HG03439 (cell line): ENCODE results near the gene PKHD1.
"Not testable (repeated sequence)": the region's sequence is repeated elsewhere in the genome, so short reads cannot be mapped to it uniquely, and the experiment has no call there.

Experiments
- ATAC-seq: cut with Tn5 transposase; IDR thresholded peaks from one replicate; pipeline ENCODE4 v1.9.1; 2021; ENCODE audit warnings: mild to moderate bottlenecking, moderate library complexity; ENCODE audit not compliant: unreplicated experiment

Gene PKHD1

DNA sequence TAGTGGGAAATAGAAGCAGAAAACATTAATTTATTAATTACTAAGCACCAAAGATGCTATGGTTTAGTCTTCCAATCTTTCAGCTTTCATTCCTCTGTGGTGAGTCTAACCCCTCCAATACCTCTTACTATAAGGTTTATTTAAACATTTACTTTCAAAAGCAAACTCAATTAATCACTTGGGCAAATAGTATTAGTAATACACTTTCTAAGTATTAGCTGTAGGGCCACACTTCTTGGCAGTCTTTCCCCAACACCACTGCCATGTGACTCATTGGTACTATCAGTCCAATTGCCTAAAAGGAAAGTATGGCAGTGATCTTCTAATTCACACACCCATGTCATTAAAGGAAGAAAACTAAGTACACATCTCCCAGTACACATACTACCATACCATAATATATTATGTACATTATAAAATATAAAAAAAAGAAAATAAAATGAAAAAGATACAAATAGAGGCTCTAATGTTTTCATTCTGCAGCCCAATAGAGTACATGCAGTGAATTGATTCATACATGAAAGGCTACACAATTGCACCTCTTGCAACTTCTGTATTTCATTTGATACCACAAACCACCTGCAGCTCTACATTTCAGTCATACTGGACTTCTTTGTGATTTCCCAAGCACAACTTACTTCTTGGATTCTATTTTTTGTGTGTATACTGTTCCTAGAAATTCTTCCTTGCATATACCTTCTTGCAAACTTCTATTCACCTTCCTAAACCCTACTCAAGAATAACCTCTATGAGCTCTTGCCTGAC lies 218.6 kb downstream of the PKHD1 start:
- ATAC-seq = no peak

DNA sequence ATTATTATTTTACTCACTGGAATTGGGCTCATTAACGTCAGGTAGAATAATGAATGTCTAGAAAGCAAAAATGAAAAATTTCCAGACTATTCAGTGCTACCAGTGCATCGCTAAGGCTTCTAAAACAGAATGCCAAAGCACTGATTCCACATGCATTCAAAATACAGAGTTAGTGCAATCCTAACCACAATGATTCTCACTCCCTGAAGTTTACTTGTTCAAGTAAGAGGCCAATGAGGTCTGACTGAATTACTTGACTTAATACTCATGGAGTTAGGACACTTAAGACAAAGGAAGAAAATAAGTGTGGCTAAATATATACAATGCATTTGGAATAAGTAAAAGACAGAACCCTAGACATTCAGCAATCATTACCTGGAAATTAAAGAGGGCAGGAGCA lies 220.5 kb downstream of the PKHD1 start:
- ATAC-seq = no peak

DNA sequence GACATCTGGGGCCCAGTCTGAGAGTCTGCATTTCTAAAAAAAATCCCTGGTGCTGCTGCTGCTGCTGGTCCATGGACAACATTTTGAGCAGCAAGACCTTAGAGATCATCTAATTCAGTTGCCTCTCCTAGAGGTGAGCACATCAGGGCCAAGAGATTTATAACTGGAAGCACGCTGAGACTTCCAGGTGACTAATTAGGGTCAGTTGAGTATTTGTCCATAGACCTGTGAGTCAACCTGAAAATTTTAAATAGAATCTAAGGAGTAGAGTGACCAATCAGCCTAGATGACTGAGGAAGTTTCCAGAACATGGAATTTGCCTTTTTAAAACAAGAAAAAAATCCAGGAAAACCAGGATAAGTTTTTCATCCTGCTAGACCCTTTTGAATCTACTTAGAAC lies 221.4 kb downstream of the PKHD1 start:
- ATAC-seq = no peak

DNA sequence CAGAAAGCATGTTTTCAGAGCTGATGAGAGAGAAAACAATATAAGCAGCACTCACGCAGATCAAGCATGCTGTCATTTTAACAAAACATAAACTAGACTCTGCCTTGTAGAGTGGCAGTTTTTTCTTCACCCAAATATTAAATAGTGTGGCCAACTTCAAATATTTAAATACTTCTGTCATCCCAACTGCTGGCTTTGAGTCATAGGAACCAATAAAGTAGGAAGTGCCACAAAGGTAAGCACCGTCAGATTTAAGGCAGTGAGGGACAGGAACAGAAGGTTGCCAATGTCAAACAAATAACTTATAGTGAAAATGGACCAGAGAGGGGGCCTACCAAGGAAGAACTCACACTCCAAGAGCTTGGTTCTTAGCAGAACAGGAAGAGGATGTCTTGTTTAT lies 222.2 kb downstream of the PKHD1 start:
- no peak for ATAC-seq

DNA sequence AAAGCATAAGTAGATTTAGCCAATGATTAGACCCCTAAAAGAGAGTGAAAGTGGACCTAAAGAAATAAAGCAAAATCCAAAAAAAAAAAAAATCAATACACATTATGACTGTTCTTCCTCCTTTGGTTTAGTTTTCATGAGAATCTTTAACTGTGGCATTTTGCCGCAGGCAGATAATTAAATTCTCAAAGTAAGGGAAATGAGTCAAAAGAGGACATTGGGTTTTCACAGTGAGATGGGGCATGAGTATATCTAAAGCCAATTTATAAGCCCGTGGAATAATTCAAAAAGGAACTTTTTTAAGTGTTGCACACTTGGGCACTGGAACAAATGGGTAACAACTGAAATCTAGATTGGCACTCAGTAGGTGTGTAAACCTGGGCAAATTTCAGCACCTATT lies 230.3 kb downstream of the PKHD1 start:
- ATAC-seq = no peak

DNA sequence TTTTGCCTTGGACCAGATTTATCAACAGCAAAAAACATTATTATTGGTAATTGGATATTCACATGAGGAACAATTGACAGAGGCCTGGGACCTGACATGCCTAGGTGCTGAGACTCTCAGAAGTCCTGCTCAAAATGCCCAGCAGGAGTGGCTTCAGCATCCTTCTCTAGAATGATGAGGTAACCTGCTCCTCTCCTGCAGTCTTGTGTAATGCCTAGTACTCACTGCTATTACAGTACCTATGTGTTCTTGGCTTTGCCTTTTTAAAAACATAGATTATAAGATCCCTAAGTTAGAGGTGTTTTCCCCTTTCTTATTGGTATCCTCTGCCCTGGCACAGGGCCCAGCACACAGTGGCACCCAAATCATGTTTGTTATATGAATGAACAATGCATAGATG lies 230.9 kb downstream of the PKHD1 start:
- ATAC-seq = no peak

DNA sequence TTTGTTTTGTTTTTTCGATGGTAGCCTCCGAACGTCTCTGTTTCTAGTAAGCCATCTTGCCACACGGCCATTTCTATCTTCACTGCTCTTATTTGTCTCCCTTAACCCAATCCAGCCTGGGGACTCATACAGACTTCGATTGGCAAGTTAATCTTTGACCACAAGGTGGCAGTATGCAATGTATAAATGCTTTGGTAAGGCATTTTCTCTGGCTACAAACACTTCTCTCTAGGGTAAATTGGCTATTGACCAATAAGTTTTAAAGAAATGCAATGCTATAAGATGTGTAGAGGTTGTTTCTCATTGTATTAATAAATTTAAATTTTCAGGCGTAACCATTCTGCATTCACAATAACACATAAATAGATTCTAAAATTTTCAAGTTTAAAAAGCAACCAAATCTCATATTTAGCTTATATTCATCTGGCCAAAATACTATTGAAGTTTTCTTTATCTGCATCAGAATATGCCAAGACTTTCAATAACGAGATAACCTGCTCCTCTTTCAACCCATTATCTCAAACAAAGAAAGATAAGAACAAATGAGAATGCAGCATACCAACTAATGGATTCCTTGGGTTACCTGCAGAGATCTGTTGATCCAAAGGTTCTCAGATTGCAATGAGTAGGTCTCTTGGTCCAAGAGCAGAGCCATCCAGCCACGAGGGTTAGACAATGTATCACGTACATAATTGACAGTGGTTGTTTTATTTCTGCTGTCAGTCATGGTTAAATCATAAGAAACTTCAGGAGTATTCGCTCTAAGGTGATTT lies 231.9 kb downstream of the PKHD1 start:
- ATAC-seq = no peak

DNA sequence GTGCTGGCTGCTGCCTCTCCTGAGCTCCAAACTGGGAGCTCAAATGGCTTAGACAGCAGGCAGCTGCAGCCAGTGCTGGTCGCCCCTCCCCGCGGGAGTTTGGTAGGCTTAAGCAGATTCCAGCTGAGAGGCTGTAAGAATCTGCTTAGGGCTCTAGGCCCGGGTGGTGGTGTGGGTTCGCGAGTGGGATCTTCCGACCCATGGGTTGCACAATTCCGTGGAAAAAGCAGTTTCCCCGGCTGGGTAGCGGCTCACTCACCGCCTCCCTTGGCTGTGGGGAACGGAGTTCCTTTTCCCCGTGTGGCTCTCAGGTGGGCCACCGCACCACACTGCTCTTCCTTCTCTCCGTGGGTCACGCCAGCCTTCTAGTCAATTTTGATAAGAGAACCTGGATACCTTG lies 232.5 kb downstream of the PKHD1 start:
- no peak for ATAC-seq

DNA sequence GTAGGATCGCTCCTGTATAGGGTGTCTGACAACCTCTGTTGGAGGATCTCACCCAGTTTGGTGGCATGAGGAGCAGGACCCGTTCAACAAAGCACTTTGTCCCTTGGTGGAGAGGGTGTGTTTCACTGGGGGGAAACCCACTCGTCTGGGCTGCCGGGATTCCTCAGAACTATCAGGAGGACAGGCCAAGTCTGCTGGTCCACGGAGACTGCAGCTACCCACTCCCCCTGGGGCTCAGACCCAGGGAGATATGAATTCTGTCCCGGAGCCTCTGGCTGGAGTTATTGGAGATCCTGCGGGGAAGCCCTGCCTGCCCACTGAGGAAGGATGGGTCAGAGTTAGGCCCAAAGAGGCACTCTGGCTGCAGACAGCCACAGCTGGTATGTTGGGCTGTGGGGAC lies 233.1 kb downstream of the PKHD1 start:
- ATAC-seq = no peak

DNA sequence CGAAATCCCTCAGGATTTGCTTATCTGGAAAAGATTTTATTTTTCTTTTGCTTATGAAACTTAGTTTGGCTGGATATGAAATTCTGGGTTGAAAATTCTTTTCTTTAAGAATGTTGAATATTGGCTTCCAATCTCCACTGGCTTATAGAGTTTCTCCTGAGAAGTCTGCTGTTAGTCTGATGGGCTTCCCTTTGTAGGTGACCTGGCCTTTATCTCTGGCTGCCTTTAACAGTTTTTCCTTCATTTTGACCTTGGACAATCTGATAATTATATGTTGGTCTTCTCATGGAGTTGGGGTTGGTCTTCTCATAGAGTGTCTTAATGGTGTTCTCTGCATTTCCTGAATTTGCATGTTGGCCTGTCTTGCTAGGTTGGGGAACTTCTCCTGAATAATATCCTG lies 234.3 kb downstream of the PKHD1 start:
- ATAC-seq = not testable (repeated sequence)

DNA sequence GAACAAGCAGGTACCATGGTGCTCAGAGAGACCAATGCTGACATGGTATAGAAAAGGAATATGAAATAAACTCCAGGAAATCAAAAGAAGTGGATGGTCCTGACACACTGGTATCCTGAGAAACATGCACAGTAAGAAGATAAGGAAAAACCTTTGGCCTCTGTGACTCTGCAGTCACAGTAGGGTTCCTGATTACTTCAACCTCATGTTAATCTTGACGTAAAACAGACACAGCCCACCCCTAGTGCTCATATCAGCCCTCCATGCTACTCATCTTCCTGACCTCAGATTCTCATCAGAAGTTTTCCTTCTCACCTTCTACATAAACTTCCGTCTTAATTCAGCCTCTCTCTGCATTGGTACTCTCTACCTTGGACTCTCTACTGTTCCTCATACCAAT lies 240.9 kb downstream of the PKHD1 start:
- no peak for ATAC-seq

DNA sequence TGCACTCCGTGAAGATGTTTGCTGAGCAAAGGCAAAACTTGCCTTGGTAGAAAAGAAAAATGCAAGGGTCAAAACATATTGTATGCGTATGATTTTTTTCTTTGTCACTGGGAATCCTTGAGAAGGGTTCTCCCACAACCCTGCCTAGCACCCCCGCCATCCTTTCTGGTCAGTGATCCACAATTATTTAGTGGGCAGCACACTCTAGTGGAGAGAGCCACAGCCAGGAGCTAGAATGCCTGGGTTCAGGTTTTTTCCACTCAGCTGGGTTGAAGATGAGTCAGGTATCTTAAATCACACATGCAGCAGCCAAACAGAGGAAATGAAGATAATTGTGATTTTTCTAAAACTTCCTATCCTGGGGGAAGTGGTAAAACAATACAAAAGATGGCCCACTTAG lies 243.1 kb downstream of the PKHD1 start:
- no peak for ATAC-seq

DNA sequence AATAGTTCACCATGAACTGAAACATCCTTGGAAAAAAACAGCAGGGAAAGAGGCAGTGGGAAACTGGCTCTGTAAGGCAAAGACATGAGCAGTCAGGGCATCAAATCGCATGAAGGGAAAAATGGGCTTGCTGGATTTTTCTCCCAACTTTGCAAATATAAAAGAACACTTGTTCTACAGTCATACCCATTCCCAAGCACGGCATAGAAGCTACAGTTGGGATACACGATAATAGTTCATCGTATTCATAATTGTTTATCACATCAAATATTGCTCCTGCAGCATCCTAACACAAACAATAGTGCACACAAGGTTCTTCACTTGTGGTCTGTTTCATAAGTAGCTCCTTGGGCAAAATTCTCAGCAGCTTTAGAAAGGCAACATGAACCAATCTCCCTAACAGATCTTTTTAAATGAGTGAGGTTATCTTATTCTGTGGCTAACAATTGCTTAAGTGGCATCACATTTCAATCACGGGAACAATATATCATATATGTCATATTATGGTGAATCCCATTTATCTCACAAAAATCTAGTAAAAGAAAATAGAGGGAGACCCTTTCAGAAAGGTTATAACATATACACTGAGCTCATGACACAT lies 243.9 kb downstream of the PKHD1 start:
- ATAC-seq = no peak

DNA sequence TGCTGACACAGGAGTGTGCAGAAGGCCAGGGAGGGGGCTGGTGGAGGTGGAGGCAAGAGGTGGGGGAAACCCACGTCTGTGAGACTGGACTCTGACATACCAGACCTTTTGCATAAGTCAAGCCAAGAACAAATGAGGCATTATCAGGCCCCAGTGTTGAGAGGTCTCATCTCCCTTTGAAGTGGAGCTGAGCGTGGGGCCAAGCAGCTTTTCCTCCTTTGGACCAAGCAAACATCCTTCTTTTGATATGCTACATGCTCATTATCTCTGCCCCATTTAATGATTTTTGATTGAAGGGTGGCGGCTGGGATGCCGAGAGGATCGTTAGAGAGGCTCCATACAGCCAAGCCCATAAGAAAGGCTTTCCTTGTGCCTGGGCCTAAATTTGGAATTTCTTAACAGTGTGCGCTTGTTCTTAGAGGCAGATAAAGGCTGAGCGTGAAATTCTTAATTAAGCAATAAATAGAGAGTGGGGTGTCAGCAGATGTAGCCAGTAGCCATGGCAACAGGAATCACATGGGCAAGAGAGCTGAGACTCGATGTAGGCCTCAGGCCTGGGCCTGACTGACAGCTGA lies 244.5 kb downstream of the PKHD1 start:
- ATAC-seq = no peak

DNA sequence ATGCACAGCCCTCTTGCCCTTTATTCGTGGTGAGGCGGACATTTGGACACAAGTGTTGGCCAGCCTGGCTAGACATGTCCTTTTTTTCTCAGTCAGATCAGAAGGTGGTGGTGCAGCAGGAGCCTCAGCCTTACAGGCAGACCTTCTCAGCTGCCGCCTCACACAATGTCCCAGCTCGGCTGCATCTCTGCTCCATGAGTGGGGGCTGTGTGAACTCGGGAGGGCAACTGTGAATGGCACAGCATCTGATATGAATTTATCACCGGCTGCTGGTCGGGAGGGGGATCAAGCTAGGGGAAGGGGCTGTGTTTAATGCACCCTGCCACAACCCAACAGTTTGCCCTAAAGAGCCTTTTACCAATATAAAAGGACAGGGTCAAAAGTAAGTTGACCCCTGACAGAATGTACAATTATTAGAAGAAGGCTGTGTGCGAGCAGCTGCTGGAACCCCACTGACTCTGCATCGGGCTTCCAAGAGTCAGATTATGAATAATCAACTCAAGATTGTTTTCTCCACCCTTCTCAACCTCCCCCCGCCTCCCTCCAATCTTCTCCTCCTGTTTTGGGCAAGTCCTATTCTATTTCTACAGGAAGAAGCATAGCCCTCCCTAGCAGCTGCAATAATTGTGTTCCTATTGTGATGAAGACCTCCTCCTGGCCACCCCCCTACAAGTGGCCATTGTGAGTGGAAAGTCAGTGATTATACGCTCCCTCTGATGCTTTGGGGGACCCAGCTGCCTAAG lies 245.2 kb downstream of the PKHD1 start:
- ATAC-seq = no peak

DNA sequence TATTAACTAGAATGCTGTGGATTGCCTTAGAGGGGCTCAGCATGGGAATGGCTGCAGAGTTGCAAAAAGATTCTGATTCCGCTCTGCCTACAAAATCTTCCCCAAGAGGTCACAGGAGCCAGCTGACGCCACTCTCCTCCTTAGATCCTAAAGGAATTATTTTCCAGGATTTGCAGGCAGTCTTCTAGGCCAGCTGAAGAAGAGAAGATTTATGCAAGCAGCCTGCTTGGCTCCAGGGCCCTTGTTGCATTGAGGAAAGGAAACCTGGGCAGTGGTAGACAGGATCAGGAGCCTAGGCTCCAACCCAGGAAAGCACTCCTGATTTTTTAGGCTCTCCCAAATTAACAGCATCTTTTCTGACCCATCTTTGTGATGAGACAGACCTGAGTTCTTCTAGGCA lies 245.8 kb downstream of the PKHD1 start:
- ATAC-seq = no peak

DNA sequence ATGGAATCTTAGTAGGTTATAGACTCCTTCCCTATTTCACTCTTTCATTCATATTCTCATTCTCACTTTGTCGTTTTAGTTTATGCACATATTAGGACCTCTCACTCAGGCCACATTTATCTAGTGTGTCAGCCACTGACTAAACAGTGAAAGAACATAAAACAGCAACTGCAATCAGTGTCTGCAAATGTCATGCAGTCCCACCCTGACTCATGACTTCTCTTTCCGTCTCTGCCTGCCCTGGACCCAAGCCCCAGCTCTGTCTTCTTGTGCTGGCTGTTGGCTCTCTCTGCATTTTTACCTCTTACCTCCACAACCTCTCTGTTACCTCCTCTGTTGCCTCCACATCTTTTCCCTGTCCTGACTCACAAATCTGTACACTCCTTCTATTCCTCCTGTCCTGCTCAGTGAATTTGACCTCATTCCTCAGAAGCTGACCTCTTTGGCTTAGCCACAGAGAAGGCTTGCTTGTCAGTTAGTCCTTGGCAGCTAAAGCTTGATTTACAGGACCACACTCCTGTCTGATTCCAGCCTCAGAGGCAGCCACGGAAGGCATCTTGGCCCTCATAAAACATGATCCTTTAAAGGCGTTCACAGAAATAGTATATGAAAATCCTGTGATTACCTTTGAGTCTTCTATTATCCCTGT lies 247.6 kb downstream of the PKHD1 start:
- no peak for ATAC-seq

DNA sequence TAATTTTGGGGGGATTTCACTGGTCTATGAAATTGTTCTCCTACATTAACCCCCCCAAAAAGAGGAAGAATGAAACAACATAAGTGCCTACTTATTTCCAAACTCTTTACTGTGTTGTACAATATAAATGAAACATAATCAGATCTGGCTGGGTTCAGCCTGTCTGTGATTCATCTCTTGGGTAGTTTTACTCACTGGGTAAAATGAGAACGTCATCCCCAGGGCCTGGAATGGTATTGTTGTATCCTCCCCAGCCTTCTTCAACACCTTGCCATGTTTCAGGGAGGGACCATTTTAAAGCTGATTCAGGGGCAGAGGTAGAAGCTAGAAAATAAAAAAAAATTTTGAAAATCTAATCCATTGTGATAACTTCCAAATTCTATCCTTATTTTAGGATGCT lies 256.7 kb downstream of the PKHD1 start:
- no peak for ATAC-seq

DNA sequence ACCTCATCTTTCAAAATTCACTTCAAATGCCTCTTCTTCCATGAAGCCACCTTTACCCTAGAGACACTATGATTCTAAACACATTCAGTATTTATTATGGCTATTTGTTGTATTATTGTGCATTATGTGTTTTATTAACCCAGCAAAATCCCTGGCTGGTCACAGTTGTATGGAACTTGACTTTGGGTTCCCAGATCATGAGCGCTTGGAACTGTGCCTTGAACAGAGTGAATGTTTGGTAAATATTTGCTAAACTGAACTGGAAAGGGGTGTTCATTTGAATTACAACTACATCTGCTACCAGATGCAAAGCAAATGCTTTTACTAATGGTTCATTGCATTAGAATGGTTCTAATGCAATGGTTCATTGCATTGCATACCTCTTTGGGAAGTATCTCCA lies 259.8 kb downstream of the PKHD1 start:
- ATAC-seq = no peak

DNA sequence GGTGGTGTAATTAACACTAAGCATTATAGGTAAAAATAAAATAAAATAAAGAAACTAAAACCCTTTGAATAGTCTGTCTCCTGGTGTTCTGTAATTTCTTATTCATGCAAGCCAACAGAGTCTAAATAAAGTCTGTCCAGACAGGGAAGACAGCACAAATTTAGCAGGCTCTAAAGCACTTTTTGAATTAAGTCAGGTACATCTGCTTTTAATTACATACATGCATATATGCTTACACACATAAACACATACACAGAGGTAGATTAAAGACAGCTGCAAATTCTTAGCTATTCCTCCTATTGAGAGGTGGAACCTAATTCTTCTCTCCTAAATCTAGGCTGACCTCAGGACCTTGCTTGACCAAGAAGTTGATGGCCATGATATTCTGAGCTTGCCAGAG lies 262.5 kb downstream of the PKHD1 start:
- ATAC-seq = no peak

DNA sequence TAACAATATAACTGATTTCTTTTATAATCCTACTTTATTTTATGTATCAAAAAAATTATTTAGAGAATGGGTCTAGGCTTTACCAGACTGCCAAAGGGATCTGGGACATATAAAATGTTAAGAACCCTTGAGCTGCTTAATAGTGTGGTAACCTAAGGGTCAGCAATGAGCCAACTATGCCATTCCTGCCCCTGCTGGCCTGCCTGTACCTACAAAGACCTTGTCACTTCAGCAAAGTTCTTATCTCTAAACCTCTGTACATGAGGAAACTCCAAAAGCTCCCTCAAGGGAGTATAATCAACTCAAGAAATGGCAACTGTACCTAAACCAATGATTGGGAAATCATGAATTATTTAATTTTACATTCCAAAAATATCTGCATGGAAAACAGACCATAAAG lies 266.9 kb downstream of the PKHD1 start:
- ATAC-seq = no peak
